Measurements from ENCODE around the gene CELF1. TPM values are rescaled to one million over a fixed set of nuclear protein-coding genes. Genes with fewer than 3 reads are reported as not detected.
A peak's percentile ranks its signal among the peaks of the same experiment; 100 is the strongest.

CELF1 gene
- total RNA-seq, 1 donor from 2014 or later, result 88.6 TPM

DNA sequence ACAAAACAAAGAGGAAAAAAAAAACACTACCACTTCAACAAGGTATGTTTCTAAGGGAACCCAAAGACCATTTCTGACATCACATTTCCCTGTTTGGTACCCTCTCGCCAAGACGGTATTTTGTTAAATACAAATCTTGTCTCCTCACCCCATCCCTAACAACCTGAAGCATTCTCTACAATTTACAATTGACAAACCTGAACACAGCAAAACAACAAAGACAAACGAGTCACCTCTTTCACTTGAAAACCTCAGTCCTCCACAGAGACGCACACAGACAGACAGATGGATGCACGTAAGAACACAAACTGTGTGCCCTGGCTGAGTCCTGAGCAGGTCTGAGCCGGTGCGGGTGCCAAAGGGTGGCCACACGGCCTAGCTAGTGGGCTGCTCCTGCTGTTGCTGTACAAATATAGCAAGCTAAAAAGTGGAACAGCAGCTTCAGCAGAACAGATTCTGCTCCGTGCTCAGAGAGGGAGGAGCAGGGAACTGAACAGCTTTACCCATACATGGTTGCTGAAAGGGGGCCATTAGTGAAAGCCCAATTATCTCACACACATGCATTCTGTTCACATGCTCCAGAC, 28.5 kb downstream of the CELF1 start:
- intact Hi-C loops (cut with micrococcal nuclease), result no loop called here
- H3K27me3 ChIP-seq (ENCODE audit: low read depth), result no peaks in the 10 kb centered on the region
- peak overlapping the region; percentile 80 for H3K27ac ChIP-seq (replicated peaks)
- DNase-seq, result peak; percentile 37
- H3K9me3 ChIP-seq (replicated peaks), result no peaks in the 10 kb centered on the region
- TF ChIP-seq, protein P1, sequence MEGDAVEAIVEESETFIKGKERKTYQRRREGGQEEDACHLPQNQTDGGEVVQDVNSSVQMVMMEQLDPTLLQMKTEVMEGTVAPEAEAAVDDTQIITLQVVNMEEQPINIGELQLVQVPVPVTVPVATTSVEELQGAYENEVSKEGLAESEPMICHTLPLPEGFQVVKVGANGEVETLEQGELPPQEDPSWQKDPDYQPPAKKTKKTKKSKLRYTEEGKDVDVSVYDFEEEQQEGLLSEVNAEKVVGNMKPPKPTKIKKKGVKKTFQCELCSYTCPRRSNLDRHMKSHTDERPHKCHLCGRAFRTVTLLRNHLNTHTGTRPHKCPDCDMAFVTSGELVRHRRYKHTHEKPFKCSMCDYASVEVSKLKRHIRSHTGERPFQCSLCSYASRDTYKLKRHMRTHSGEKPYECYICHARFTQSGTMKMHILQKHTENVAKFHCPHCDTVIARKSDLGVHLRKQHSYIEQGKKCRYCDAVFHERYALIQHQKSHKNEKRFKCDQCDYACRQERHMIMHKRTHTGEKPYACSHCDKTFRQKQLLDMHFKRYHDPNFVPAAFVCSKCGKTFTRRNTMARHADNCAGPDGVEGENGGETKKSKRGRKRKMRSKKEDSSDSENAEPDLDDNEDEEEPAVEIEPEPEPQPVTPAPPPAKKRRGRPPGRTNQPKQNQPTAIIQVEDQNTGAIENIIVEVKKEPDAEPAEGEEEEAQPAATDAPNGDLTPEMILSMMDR (IDR thresholded peaks at IDR 0.05; ENCODE audit: borderline replicate concordance), result no peak
- peak overlapping the region; percentile 56 for H3K4me3 ChIP-seq
- peaks cover 66% of the 10 kb centered on the region for H3K4me1 ChIP-seq
- no peaks in the 10 kb centered on the region for H3K36me3 ChIP-seq

DNA sequence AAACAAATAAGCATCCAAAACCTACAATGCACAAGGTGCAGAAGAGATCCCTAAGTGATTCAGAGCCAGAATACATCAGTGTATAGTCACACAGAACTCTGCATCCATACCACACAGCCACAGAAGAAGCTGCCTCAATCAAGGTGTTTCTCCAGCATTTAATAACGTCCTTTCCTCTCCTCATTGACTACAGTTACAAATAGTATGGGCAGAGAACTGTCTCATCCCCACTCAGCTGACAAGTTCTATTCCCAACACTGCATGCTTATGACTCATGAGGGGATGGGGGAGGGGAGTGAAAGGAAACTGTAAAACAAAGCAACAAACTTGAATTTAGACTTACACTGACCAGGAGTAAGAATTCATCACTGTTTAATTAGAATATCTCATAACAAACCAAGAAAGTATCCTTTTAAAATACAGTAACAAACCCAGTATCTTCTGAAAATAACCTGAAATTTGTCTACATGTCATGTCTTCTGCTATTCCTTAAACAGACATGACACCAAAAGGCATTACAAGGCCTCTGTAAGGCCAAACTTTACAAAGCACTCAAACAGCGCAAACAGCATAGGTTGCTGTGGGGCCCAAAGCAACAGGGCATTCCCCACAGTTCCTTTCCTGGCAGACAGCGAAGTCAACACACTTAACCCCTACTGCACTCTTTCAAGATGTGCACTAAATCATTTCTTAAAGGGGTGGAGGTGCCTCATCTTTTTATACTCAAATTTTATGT, 29.3 kb downstream of the CELF1 start:
- Histone ChIP-seq H3K9me3 (replicated peaks) (no peaks in the 10 kb centered on the region), H3K4me1 (peaks cover 74% of the 10 kb centered on the region), H3K4me3 (peak overlapping the region; percentile 56), H3K36me3 (no peaks in the 10 kb centered on the region), H3K27me3 (ENCODE audit: low read depth) (no peaks in the 10 kb centered on the region), H3K27ac (replicated peaks) (peak overlapping the region; percentile 80)
- DNase-seq, result no peak
- intact Hi-C loops (cut with micrococcal nuclease), result no loop called here
- TF ChIP-seq, protein P1 (IDR thresholded peaks at IDR 0.05; ENCODE audit: borderline replicate concordance), result no peak

DNA sequence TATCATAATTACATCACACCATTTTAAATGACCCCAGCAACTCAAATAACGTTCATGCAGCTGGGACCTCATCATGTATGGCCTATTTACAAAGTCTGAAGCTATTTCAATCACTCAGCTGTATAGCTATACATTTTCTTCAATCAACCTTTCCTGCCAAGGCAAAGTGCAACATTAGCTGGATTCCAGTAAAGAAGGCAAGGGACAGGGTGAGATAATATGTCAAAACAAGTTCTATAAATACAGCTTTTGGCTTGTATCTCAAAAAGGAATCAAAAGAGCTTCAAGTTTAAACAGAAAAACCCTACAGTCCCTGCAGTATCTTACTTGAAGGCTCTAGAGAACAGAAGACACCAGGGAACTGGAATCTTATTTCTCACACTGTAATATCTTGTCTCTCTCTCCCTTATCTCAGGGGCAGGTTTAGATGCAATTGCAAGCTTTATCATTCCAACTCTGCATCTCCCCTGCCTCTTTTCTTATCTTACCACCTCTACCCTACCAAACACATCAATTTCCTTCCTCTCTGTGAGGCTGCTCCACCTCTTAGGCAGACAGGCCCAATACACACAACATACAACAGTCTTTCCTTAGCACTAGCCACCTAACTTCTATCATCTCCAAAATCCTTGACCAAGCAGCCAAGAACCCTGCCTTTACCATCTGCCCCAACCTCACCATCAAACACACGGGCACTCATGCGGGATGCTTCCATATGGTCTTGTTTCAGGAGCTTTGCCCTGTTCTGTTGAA, 34.5 kb downstream of the CELF1 start:
- peaks cover 100% of the 10 kb centered on the region for H3K4me1 ChIP-seq
- no peaks in the 10 kb centered on the region for H3K27me3 ChIP-seq (ENCODE audit: low read depth)
- TF ChIP-seq, protein P1 (IDR thresholded peaks at IDR 0.05; ENCODE audit: borderline replicate concordance), result no peak
- H3K4me3 ChIP-seq, result no peak overlapping the region
- H3K27ac ChIP-seq (replicated peaks), result peak overlapping the region; percentile 3
- no peaks in the 10 kb centered on the region for H3K9me3 ChIP-seq (replicated peaks)
- intact Hi-C loops (cut with micrococcal nuclease), result no loop called here
- DNase-seq, result no peak
- H3K36me3 ChIP-seq, result no peaks in the 10 kb centered on the region

DNA sequence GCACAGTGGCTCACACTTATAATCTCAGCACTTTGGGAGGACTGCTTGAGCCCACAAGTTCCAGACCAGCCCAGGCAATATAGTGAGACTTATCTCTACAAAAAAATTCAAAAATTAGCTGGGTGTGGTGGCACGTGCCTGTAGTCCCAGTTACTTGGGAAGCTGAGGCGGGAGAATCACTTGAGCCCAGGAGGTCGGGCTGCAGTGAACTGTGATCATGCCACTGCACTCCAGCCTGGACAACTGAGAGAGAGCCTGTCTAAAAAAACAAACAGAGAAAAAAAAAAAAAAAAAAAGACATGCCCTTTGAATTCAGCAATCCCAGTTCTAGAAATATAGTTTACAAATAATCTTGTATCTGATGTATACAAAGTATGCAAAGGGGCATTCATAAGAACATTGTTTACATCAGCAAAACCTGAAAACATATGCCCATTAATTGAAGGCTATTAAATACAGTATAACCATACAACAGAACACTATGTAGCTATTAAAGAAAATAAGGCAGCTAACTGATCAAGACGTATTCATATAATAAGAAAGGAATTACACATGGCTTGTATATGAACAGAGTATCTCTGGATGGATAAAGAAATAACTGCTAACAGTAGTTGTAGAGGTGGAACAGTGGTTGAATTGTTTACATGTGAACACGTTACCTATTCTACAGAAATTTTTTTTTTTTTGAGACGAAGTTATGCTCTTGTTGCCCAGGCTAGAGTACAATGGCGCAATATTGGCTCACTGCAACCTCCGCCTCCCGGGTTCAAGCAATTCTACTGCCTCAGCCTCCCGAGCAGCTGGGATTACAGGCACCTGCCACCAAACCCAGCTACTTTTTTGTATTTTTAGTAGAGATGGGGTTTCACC, 35.7 kb downstream of the CELF1 start:
- no peak overlapping the region for H3K4me3 ChIP-seq
- TF ChIP-seq, protein P1 (IDR thresholded peaks at IDR 0.05; ENCODE audit: borderline replicate concordance), result no peak
- H3K27me3 ChIP-seq (ENCODE audit: low read depth), result no peaks in the 10 kb centered on the region
- no peak for DNase-seq
- H3K36me3 ChIP-seq, result no peaks in the 10 kb centered on the region
- no peaks in the 10 kb centered on the region for H3K9me3 ChIP-seq (replicated peaks)
- intact Hi-C loops (cut with micrococcal nuclease), result no loop called here
- H3K4me1 ChIP-seq, result peaks cover 100% of the 10 kb centered on the region
- no peak overlapping the region for H3K27ac ChIP-seq (replicated peaks)

DNA sequence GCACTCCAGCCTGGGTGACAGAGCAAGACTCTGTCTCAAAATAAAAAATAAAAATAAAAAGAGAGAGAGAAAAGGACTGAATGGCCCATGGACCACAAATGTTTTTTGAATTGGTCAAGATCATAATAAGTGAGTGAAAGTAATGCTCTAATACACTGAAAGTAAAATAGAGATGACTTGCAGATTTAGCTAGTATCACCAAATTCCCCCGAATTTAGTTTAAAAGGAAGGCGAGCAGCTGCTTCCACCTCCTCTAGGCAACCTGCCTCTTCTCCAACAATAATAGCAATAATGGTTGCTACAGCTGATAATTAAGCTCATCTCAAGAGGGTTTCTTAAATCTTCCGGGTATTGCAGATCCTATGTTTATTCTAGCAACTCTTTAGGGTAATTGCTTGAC, 36.8 kb downstream of the CELF1 start:
- Histone ChIP-seq H3K27ac (replicated peaks) (peak overlapping the region; percentile 47), H3K36me3 (no peaks in the 10 kb centered on the region), H3K4me3 (no peak overlapping the region), H3K27me3 (ENCODE audit: low read depth) (no peaks in the 10 kb centered on the region), H3K9me3 (replicated peaks) (no peaks in the 10 kb centered on the region), H3K4me1 (peaks cover 98% of the 10 kb centered on the region)
- intact Hi-C loops (cut with micrococcal nuclease), result no loop called here
- TF ChIP-seq, protein P1 (IDR thresholded peaks at IDR 0.05; ENCODE audit: borderline replicate concordance), result no peak
- DNase-seq, result no peak
